BJ (cell line): Measurements from ENCODE around the gene ITGA8. TPM values are rescaled to one million over a fixed set of nuclear protein-coding genes. Genes with fewer than 3 reads are reported as not detected.

Experiments used
- CTCF ChIA-PET: fragments of 350-600 bp; formaldehyde crosslinking; extraction: SDS; loops from one replicate; lab custom pipeline; 2021; ENCODE audit warnings: antibody characterized with exemption, inconsistent platforms; lab: Yijun Ruan, JAX
- POLR2A ChIA-PET: fragments of 300-600 bp; sonication (Branson Sonifier 250); formaldehyde crosslinking; extraction: SDS; loops from one replicate; lab custom pipeline; 2021; ENCODE audit warnings: antibody characterized with exemption; lab: Charles Lee
- DNase-seq: peaks from one replicate; pipeline ENCODE4 v3.0.0-alpha.2; 2011; ENCODE audit warnings: low read depth
- H3K27me3 ChIP-seq: 2 replicates; pipeline ENCODE4 v1.6.0; 2011; ENCODE audit warnings: low read length; ENCODE audit not compliant: control insufficient read depth, insufficient read depth
- H3K36me3 ChIP-seq: 2 replicates; pipeline ENCODE4 v1.5.1; 2011; ENCODE audit warnings: low read length; ENCODE audit not compliant: control insufficient read depth, insufficient read depth
- H3K4me3 ChIP-seq: 2 replicates; pipeline ENCODE4 v1.5.1; 2011; ENCODE audit warnings: low read depth, mild to moderate bottlenecking, control low read depth, low read length
- CTCF ChIP-seq: IDR thresholded peaks from 2 replicates; pipeline ENCODE4 v1.5.1; 2011; ENCODE audit warnings: low read depth, mild to moderate bottlenecking, control low read depth, inconsistent platforms, low read length, moderate library complexity; ENCODE audit not compliant: insufficient read depth
- polyA plus RNA-seq: library from polyadenylated mRNA; depleted of rRNA; stranded (reverse); fragments of >200 nt; gene quantifications from 2 replicates; pipeline ENCODE4 v1.2.3, GENCODE V29; 2011

Gene ITGA8
- polyA plus RNA-seq, 1 experiment = 10.1 TPM

DNA sequence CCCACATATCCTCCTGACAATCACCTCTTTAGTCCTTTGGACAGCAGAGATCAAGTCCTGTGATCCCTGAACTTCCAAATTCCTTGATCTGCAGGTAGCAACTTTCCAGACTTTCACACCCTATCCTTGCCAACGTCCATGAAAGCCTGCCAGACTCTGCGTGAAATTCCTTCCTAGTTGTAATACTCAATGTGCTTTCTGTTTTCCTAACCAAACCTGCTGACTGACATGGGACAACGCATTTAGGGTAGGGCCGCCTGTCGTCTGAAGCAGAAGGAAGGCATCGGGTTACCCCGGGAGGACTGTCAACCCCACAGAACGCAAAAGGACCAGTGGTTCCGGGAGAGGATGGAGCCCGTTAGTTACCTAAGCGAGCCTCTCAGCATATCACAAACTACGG, 23.9 kb downstream of the ITGA8 start:
- Histone ChIP-seq H3K27me3 (no peaks in the 10 kb centered on the region), H3K4me3 (no peak overlapping the region), H3K36me3 (no peaks in the 10 kb centered on the region)
- POLR2A ChIA-PET = no interaction called here
- CTCF ChIA-PET = interaction anchor here (1.2 kb wide), 1 partner anchor 261 kb away, joined by 3 read pairs; no protein-coding TSS in a partner anchor
- TF ChIP-seq CTCF = no peak
- DNase-seq = no peak

GRCh38 chr10:15690031-15690430, 29.7 kb downstream of the ITGA8 start:
- H3K27me3 ChIP-seq = 0 out of 2 replicates have a peak, but pooled peaks cover under 1% of the 10 kb centered on the region
- no peak for DNase-seq
- no peak overlapping the region for H3K4me3 ChIP-seq
- no peak for TF ChIP-seq CTCF
- ChIA-PET CTCF (interaction anchor here (1.1 kb wide), 2 partner anchors 9 to 25 kb away, joined by 3 to 5 read pairs; no protein-coding TSS in a partner anchor), POLR2A (no interaction called here)
- no peaks in the 10 kb centered on the region for H3K36me3 ChIP-seq

DNA sequence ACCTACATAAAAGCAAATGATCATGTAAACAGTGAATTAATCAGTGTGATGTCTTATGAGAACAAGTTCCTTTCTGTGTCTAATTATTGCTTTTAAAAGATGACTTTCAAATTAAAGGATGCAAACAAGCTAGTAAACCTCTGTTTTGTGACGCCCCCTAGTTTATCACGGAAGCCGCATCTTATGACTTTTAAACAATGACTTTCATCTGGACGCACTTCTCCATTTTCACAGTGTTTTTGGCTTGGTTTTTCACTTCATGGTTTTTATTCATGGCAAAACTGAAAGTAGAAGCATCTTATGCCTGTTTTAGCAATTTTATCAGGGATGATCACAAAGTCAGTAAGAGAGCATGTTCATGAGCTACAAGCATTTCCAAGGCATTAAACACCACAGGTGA, 35.0 kb downstream of the ITGA8 start:
- POLR2A ChIA-PET = no interaction called here
- Histone ChIP-seq H3K27me3 (0 out of 2 replicates have a peak, but pooled peaks cover 1% of the 10 kb centered on the region), H3K36me3 (no peaks in the 10 kb centered on the region), H3K4me3 (no peak overlapping the region)
- CTCF ChIA-PET = interaction anchor here (0.6 kb wide), 1 partner anchor 339 kb away, joined by 3 read pairs; no protein-coding TSS in a partner anchor
- TF ChIP-seq CTCF = no peak
- no peak for DNase-seq

DNA sequence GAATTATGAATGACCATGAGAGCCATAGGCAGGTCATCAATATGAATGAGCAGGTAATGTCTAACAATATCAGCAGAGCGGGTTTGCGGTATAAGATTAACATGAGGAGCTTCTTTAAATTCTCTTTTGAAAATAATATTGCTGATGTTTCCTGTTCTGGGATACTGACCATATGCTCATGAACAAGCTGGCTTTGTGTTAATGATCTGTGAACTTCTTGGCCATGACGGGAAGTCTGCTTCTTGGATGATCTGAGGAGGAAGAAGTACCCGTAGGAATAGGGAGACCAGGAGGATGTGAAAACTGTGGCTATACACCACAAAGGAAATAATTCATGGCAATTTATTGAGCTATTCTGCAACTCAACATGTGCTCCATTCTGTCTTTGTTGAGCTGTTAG, 38.6 kb downstream of the ITGA8 start:
- CTCF ChIA-PET = interaction anchor here (1.3 to 1.4 kb wide), 3 partner anchors 9 to 246 kb away, joined by 3 to 5 read pairs (median 5); no protein-coding TSS in a partner anchor
- POLR2A ChIA-PET = no interaction called here
- no peak for DNase-seq
- Histone ChIP-seq H3K27me3 (0 out of 2 replicates have a peak, but pooled peaks cover 1% of the 10 kb centered on the region), H3K36me3 (no peaks in the 10 kb centered on the region), H3K4me3 (no peak overlapping the region)
- TF ChIP-seq CTCF = no peak

DNA sequence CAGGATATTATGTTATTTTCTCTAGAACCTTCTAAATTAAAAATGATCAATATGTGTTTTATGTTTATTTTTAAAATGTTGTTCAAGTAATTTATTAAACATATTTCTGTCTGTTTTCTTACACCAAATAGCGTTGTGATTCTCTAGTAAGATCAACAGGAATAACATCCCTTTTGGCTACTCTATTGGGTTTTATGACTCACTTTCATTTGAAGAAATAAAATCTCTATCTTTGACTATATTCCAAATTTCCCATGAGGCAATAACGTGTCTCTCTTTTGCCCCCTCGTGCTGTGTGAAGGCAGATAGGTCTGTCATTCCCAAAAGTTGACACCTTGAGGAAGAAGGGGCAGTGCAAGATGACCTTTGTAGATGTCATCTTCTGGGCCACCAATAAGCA, 40.9 kb downstream of the ITGA8 start:
- DNase-seq = no peak
- CTCF ChIA-PET = no interaction called here
- no peak overlapping the region for H3K4me3 ChIP-seq
- H3K27me3 ChIP-seq = no peaks in the 10 kb centered on the region
- POLR2A ChIA-PET = no interaction called here
- no peaks in the 10 kb centered on the region for H3K36me3 ChIP-seq
- no peak for TF ChIP-seq CTCF
